ES-I3 (cell line): ENCODE results near the gene SLC28A1.

ENCODE experiments used
- H3K36me3 ChIP-seq: 2 replicates; pipeline ENCODE4 v1.6.1; 2013; ENCODE audit warnings: mild to moderate bottlenecking, low read length, control low read depth, moderate library complexity; ENCODE audit not compliant: insufficient read depth
- H3K4me1 ChIP-seq: 2 replicates; pipeline ENCODE4 v1.6.1; 2013; ENCODE audit warnings: mild to moderate bottlenecking, control low read depth, low read length; ENCODE audit not compliant: insufficient read depth
- H3K9ac ChIP-seq: 2 replicates; pipeline ENCODE4 v1.6.1; 2013; ENCODE audit warnings: low read depth, mild to moderate bottlenecking, low read length, moderate library complexity
- H3K9me3 ChIP-seq: 2 replicates; pipeline ENCODE4 v1.6.1; 2013; ENCODE audit warnings: mild to moderate bottlenecking, low read length, moderate library complexity; ENCODE audit not compliant: control insufficient read depth, insufficient read depth

SLC28A1 gene

DNA sequence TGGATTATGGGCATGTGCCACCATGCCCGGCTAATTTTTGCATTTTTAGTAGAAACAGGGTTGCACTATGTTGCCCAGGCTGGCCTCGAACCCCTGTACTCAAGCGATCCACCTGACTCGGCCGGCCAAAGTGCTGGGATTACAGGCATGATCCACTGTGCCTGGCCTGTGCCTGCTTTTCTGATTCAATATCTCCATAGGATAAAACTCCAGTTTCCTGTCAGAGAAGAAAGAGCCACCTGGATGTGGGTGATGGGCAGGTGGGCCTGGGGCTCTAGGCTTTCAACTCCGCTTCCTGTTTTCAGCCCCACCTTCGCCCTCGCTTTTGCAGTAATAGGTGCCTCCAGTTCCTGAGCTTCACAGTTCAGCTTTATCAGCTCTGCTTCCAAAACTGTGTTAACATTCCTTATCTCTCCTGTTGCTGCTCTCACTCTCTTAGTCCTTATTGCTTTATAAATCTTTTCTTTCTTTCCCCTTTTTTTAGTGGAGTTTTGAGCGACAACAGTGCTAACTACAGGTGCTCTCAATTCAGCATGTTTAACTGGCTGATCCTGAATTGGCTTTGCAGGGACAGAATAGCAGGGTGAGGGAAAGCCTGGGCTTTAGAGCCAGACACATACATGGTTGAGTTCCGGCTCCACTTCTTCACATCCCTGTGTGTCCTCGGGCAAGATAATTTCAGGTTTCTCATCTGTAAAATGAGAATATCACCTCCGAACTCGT lies 76.1 kb downstream of the SLC28A1 start:
- no peaks in the 10 kb centered on the region for H3K36me3 ChIP-seq
- peak overlapping the region; percentile 12 for H3K9ac ChIP-seq
- H3K4me1 ChIP-seq, result peaks cover 23% of the 10 kb centered on the region
- H3K9me3 ChIP-seq, result no peaks in the 10 kb centered on the region

DNA sequence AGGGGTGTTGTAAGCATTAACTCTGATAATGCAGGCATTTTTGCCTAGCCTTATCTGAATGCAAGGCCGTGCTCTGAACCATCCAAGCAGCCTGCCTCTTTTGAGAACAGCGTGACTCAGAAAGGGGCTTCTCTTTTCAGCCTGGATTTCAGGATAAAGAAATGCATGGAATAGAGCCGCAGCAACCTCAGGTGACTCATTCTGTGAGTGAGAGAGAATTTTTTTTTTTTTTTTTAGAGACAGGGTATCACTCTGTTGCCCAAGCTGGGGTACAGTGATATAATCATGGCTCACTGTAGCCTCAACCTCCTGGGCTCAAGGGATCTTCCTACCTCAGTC lies 76.6 kb downstream of the SLC28A1 start:
- Histone ChIP-seq H3K9me3 (no peaks in the 10 kb centered on the region), H3K36me3 (no peaks in the 10 kb centered on the region), H3K9ac (peak overlapping the region; percentile 12), H3K4me1 (peaks cover 23% of the 10 kb centered on the region)

DNA sequence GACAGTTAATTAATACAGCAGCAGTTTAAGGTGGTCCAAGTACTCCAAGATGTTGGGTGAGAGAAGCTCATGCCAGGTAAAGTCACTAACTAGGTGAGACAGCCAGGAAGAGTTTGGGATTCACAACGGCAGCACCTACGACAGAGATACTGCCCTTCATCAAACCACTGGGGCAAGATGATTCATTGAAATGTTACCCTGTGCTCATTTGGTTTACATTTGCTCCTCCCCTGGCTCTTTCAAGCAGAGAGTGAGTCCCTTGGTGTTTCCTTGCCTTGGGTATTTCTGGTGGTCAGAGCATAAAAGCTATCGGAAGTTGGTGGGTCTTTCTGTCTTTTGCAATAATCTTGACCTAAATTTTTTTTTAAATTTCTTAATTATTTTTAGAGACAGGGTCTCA lies 77.2 kb downstream of the SLC28A1 start:
- H3K9me3 ChIP-seq, result no peaks in the 10 kb centered on the region
- H3K4me1 ChIP-seq, result peaks cover 23% of the 10 kb centered on the region
- no peak overlapping the region for H3K9ac ChIP-seq
- no peaks in the 10 kb centered on the region for H3K36me3 ChIP-seq

DNA sequence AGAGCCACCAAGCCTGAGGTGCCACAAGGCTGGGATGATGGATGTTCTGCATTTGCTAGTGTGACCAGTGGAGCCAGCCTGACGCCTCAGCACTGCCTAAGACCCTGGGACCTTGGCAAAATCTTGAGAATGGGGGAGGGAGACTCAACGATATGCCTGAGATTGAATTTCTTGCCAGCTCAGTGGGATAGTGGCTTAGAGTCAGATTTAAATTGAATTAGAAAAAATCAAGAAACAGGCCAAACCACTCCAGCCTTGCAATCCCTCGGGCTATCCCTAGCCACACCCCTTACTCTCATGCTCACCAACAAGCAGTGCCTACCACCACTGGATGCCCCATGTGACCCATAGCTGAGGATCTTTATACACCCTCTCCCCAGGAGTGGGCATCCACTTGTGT lies 78.5 kb downstream of the SLC28A1 start:
- no peaks in the 10 kb centered on the region for H3K36me3 ChIP-seq
- H3K4me1 ChIP-seq, result peaks cover 23% of the 10 kb centered on the region
- H3K9me3 ChIP-seq, result peaks cover 4% of the 10 kb centered on the region
- no peak overlapping the region for H3K9ac ChIP-seq

DNA sequence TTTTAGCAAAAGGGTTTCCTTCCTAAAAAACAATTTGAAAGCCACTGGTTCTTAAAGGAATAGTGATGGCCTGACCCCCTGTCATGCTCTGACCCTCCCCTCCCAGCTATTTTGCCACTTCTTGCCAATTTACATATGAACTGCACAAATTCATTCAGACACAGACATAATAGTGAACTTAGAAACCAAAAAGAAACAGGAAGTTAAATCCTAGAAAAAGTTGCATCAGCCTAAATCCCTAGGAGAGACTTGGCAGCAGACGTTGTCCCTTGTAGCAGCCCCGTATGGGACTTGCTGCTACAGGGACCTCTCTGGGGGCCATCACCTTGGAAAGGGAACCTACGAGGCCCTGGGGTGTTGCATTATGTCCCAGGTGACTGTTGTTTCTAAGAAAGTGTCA lies 82.9 kb downstream of the SLC28A1 start:
- Histone ChIP-seq H3K4me1 (no peaks in the 10 kb centered on the region), H3K9ac (no peak overlapping the region), H3K36me3 (no peaks in the 10 kb centered on the region), H3K9me3 (peaks cover 4% of the 10 kb centered on the region)

DNA sequence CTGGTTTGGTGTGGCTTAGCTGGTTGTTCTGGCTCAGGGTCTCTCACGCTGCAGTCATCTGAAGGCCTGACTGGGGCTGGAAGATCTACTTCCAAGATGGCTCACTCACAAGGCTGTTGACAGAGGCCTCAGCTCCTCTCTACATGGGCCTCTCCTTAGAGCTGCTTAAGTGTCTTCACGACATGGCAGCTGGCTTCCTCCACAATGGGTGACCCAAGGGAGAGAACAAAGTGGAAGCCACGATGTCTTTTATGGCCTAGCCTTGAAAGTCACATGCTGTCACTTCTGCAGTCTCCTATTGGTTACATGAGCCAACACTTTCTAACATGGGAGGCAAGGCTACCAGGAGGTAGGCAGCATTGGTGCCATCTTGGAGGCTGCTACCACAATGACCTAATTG lies 83.8 kb downstream of the SLC28A1 start:
- Histone ChIP-seq H3K9me3 (peaks cover 4% of the 10 kb centered on the region), H3K9ac (no peak overlapping the region), H3K4me1 (no peaks in the 10 kb centered on the region), H3K36me3 (no peaks in the 10 kb centered on the region)

DNA sequence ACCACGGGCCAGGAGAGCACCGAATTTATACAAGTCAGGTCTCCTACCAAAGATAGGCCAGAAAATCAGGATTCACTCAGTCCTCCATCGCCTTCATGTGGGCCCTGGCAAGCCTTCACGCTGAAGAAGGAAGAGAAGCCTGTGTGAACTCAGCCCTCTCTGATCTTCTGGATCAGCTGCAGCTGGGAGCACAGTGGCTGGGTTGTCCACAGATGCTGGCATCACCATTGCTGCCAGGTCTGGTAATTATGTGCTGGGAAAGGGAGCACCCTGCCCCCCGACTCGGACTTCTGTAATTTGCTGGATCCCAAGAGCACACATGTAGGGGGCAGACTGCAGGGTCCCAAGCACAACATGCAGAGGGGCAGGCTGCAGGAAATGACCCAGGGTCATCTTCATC lies 84.8 kb downstream of the SLC28A1 start:
- no peak overlapping the region for H3K9ac ChIP-seq
- H3K9me3 ChIP-seq, result peaks cover 4% of the 10 kb centered on the region
- peaks cover 5% of the 10 kb centered on the region for H3K4me1 ChIP-seq
- H3K36me3 ChIP-seq, result no peaks in the 10 kb centered on the region

DNA sequence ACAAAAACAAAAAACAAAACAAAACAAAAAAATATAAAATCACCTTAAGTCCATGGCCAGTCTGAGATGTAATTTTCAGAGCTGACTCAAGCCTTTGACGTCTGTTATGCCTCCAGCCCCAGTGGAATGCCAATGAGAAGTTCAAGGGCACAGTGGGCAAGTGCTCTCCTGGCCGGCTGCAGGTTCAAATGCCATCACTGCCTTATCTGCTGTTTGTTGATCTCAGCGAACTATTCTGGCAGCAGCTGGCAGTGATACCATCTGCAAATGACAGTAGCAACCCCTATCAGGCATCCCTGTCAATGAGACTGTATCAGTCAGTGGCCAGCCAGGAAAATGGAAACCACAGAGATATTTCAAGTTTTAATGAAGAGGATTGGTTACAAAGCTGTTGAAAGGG lies 86.4 kb downstream of the SLC28A1 start:
- Histone ChIP-seq H3K9me3 (peaks cover 4% of the 10 kb centered on the region), H3K9ac (no peak overlapping the region), H3K4me1 (peaks cover 5% of the 10 kb centered on the region), H3K36me3 (no peaks in the 10 kb centered on the region)

DNA sequence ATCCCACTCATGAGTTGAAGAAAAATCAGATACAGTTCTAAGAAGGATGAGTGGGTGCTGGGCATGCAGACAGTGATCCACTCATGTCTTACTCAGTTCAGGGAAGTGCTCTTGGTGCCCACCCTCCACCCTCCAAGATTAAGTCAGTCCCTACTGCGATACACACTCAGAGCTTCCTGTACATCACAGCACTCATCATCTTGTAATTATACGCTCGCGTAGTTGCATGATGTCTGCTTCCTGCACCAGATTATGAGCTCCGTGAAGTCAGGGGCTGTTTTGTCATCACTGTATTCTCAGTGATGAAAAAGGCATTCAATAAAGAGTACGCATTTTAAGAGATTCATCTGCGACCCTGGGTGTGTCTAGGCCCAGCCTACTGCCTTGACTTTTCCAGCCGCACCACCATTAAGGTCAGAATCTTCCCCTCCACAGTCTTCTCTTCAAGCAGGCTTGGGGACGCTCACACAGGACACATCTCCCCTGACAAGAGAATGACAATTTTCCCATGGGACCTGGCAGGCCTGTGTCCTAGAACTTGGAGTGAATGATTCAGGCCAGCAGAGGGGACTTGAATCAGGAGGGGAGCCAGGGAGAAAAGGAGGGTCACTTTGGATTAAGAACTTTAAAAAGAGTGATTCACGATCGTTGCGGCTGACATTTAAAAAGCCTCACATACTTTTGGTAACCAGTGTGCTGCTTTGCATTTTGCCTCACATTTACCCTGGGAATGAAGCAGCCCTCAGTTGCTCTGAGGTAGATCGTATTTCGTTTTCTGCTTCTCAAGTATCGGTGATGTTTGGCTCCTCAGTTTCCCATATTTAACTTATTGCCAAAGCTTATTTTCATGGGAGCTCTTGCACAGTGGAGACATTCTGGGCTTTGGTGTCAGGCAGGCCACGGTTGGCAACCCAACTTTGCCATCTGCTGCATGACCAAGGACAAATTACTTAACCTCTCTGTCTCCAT lies 89.3 kb downstream of the SLC28A1 start:
- no peaks in the 10 kb centered on the region for H3K9me3 ChIP-seq
- no peak overlapping the region for H3K9ac ChIP-seq
- H3K36me3 ChIP-seq, result no peaks in the 10 kb centered on the region
- H3K4me1 ChIP-seq, result peaks cover 5% of the 10 kb centered on the region

DNA sequence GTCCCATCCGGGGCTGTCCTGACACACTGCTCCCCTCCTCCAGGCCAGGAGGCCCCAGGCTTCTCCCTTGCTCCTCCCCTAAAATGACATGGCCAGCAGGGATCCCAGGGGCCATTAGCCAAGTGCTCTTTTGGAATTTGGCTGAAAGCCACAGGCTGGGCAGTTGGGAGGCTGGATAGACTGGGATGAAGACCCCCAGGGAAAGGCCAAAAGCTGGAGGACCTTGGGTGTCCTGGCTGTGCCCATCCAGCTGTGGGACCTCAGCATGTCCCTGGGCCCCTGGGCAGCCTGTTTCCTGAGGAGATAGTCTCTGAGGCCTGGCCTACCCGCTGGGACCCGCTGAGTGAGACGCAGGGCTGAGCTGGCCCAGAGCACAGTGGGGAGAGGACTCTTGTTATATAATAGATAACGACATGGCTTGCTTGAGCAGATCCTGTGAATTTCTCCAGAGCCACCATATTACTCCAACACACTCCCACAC lies 91.4 kb downstream of the SLC28A1 start:
- Histone ChIP-seq H3K4me1 (peaks cover 5% of the 10 kb centered on the region), H3K9me3 (no peaks in the 10 kb centered on the region), H3K9ac (no peak overlapping the region), H3K36me3 (no peaks in the 10 kb centered on the region)

DNA sequence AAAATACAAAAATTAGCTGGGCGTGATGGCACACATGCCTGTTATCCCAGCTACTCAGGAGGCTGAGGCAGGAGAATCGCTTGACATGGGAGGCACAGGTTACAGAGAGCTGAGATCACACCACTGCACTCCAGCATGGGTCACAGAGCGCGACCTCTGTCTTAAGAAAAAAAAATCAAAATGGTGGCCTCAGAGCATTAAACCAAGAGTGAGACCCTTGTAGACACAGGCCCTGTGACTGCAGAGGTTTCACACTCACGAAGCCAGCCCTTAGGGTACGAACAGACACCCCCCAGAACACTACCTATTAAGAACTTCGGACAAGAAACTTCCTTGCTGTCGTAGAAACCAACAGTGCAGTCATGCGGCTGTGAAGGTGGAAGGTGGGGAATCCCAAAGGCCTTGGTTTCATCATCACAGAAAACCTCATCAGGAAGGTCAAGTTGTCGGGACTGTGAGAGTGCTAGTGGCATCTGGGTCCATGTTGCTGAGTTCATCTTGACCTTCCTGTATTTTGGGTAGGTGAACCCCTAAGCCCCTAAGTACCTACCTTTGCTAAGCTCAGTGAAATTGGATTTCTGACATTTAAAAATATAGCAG lies 92.4 kb downstream of the SLC28A1 start:
- peaks cover 5% of the 10 kb centered on the region for H3K4me1 ChIP-seq
- H3K36me3 ChIP-seq, result no peaks in the 10 kb centered on the region
- no peaks in the 10 kb centered on the region for H3K9me3 ChIP-seq
- no peak overlapping the region for H3K9ac ChIP-seq

DNA sequence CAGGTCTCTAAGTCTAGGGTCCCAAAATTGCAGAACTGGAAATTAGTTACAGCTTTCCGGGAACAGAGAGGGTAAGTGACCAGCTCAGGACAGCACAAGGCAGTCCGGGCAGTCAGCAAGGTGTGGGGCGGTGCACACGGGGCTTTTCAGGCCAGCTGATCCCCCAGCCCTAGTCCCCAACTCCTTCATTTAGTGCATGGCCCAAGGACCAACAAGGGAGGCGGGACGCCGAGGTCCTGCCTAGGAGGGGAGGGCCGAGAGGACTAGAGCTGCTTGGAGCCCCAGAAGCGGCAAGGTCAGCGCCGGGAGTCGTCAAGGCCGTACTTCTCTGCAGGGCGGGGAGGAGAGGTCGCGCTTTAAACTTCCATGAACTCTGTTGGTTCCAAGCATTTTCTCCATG lies 95.2 kb downstream of the SLC28A1 start:
- peaks cover 9% of the 10 kb centered on the region; the same call in 1 of the 2 replicates for H3K4me1 ChIP-seq
- H3K9ac ChIP-seq, result peak overlapping the region; percentile 79; the same call in 1 of the 2 replicates
- H3K36me3 ChIP-seq, result no peaks in the 10 kb centered on the region
- H3K9me3 ChIP-seq, result no peaks in the 10 kb centered on the region

DNA sequence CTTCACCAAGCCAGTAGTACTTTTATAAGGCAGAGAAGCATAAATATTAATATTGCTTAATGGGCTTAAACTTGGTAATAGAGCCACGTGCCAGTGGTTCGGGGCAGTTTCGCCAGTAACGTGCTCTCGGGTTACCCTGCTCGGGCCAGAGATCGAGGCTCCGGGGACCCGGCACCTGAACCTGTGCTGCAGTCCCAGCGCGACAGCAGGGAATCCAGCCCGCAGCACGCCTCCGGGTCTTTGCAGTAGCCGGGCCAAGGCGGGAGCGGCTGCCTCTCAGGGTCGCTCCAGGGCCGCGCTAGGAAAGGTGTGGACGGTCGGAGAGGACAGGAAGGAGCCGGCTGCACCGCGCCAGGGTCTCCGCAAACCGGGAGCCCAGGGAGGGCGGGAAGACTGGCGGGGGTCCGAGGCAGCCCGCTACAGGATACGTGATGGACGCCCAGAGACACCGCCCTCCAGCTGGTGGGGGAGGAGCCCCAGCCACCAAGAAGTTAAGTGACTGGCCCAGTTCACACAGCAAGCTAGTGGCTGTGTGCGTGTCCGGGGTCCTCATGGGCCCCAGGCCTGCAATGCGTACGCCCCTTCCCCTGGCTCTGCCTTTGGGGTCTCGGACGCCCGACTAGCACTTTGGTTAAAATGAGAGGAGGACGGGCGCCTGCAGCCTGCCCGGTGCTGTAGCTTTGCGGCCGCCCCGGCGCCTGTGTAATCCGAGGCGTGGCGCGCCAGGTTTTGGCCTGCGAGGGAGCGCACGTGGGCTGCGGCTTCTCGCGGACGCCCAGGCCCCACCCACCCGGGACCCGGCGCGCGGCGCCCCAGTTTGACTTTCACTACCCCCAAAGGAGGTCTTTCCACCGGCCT lies 96.0 kb downstream of the SLC28A1 start:
- peak overlapping the region; percentile 79 for H3K9ac ChIP-seq
- H3K9me3 ChIP-seq, result no peaks in the 10 kb centered on the region
- H3K36me3 ChIP-seq, result no peaks in the 10 kb centered on the region
- peaks cover 9% of the 10 kb centered on the region; the same call in 1 of the 2 replicates for H3K4me1 ChIP-seq
